ENCODE measurements around the gene DEAF1.

The DEAF1 gene

GRCh38 chr11:623999-624704, 70.9 kb downstream of the DEAF1 start:
- DNase-seq (ENCODE audit: low read depth), result no peak

- no peak for DNase-seq (ENCODE audit: low read depth)
Measured at GRCh38 chr11:623349-623869, 71.6 kb downstream of the DEAF1 start.

GRCh38 chr11:621838-622237, 73.2 kb downstream of the DEAF1 start:
- DNase-seq (ENCODE audit: low read depth), result no peak

GRCh38 chr11:620935-621814, 73.8 kb downstream of the DEAF1 start:
- no peak for DNase-seq (ENCODE audit: low read depth)

- DNase-seq (ENCODE audit: low read depth), result no peak
Measured at GRCh38 chr11:620201-620600, 74.8 kb downstream of the DEAF1 start.

GRCh38 chr11:619628-620050, 75.4 kb downstream of the DEAF1 start:
- no peak for DNase-seq (ENCODE audit: low read depth)

GRCh38 chr11:618856-619627, 76.0 kb downstream of the DEAF1 start:
- no peak for DNase-seq (ENCODE audit: low read depth)

- no peak for DNase-seq (ENCODE audit: low read depth)
Measured at GRCh38 chr11:617912-618682, 76.9 kb downstream of the DEAF1 start.

GRCh38 chr11:617199-617911, 77.7 kb downstream of the DEAF1 start:
- DNase-seq (ENCODE audit: low read depth), result no peak

GRCh38 chr11:616320-617198, 78.5 kb downstream of the DEAF1 start:
- DNase-seq (ENCODE audit: low read depth), result no peak

- DNase-seq (ENCODE audit: low read depth), result peak; percentile 76
Measured at GRCh38 chr11:615504-616319, 79.3 kb downstream of the DEAF1 start, which contains the start of gene IRF7. IRF7 (minus strand) TSS chr11:615950; CDS start chr11:615364, 586 bp downstream.

GRCh38 chr11:614623-615503, 80.2 kb downstream of the DEAF1 start:
- DNase-seq (ENCODE audit: low read depth), result no peak

- DNase-seq (ENCODE audit: low read depth), result no peak
Measured at GRCh38 chr11:614021-614622, 80.9 kb downstream of the DEAF1 start.

GRCh38 chr11:613369-613968, 81.6 kb downstream of the DEAF1 start:
- DNase-seq (ENCODE audit: low read depth), result peak; percentile 68

GRCh38 chr11:612961-613300, 82.1 kb downstream of the DEAF1 start:
- no peak for DNase-seq (ENCODE audit: low read depth)

GRCh38 chr11:612201-612960, 82.6 kb downstream of the DEAF1 start:
- no peak for DNase-seq (ENCODE audit: low read depth)
